SK-N-SH (cell line): ENCODE data around the gene SIRPA.

Experiments used
- TCF12 ChIP-seq: IDR thresholded peaks from 2 replicates; pipeline ENCODE4 v1.4.0; 2012
- TF ChIP-seq, protein P1 (sequence below): fragments of 200-600 bp; sonication (generic); IDR thresholded peaks from 2 replicates; pipeline ENCODE4 v1.6.1; 2017; ENCODE audit warnings: antibody characterized with exemption, mild to moderate bottlenecking, moderate library complexity

DNA sequence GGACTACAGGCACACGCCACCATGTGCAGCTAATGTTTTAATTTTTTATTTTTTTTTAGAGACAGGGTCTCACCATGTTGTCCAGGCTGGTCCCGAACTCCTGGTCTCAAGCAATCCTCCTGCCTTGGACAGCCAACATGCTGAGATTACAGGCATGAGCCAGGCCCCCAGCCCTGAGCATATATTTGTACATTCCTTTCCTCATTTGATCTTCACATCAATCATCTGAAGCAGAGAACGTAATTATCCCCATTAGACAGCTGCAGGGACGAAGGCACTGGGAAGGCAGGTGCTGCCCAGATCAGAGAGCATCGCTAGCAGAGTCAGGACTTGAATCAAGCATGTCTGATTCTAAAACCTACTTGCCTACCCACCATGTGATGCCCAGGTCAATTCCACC is 41.0 kb upstream of the SIRPA start:
- TF ChIP-seq, protein P1, sequence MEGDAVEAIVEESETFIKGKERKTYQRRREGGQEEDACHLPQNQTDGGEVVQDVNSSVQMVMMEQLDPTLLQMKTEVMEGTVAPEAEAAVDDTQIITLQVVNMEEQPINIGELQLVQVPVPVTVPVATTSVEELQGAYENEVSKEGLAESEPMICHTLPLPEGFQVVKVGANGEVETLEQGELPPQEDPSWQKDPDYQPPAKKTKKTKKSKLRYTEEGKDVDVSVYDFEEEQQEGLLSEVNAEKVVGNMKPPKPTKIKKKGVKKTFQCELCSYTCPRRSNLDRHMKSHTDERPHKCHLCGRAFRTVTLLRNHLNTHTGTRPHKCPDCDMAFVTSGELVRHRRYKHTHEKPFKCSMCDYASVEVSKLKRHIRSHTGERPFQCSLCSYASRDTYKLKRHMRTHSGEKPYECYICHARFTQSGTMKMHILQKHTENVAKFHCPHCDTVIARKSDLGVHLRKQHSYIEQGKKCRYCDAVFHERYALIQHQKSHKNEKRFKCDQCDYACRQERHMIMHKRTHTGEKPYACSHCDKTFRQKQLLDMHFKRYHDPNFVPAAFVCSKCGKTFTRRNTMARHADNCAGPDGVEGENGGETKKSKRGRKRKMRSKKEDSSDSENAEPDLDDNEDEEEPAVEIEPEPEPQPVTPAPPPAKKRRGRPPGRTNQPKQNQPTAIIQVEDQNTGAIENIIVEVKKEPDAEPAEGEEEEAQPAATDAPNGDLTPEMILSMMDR: no peak
- TF ChIP-seq TCF12: no peak
